Endothelial cell of umbilical vein (primary cell): Measurements from ENCODE around the gene TRAF1. TPM values are rescaled to one million over a fixed set of nuclear protein-coding genes. Genes with fewer than 3 reads are reported as not detected.

Source experiments
- BruUV-seq: library from RNA; stranded (reverse); fragments of 400-500 nt; replicated peaks from 2 replicates; lab custom pipeline; 2021; lab: Mats Ljungman, UMichigan
- CTCF ChIA-PET: fragments of 300-600, 350-600 bp; sonication (Branson Sonifier 250); formaldehyde crosslinking; loops from one replicate; lab custom pipeline; 2021; ENCODE audit warnings: antibody characterized with exemption, inconsistent platforms; lab: Charles Lee
- POLR2A ChIA-PET: fragments of 300-600, 350-600 bp; sonication (Branson Sonifier 250); formaldehyde crosslinking; loops from one replicate; lab custom pipeline; 2021; ENCODE audit warnings: antibody characterized with exemption, inconsistent platforms; lab: Charles Lee
- DNase-seq: peaks from one replicate; pipeline ENCODE4 v3.0.0-alpha.2; 2011; ENCODE audit warnings: low read depth, low spot score
- FAIRE-seq: peaks from 2 replicates; lab custom pipeline; 2011; peaks lifted over from hg19 to GRCh38; lab: Jason Lieb, UNC
- H2AFZ ChIP-seq: 2 replicates; pipeline ENCODE4 v1.6.0; 2012; ENCODE audit warnings: low read depth, low read length, control low read depth, inconsistent platforms
- H3K27ac ChIP-seq: 2 replicates; pipeline ENCODE4 v1.5.1; 2011; ENCODE audit warnings: low read depth, mild to moderate bottlenecking, control low read depth, low read length, moderate library complexity; ENCODE audit not compliant: insufficient read depth
- H3K27me3 ChIP-seq, 2 experiments: 2 replicates each; pipeline versions ENCODE4 v1.6.0 to v1.6.1; 2011; ENCODE audit warnings: low read length in 2 of 2, mixed read lengths in 1 of 2; ENCODE audit not compliant: control insufficient read depth in 2 of 2, insufficient read depth in 2 of 2
- H3K36me3 ChIP-seq, 2 experiments: 2 replicates in 1 of 2; 3 replicates in 1 of 2; pipeline ENCODE4 v1.5.1; 2011; ENCODE audit warnings: low read length in 2 of 2, mild to moderate bottlenecking in 1 of 2, moderate library complexity in 1 of 2; ENCODE audit not compliant: control insufficient read depth in 2 of 2, insufficient read depth in 2 of 2; ENCODE audit errors: extremely low read depth in 1 of 2
- H3K4me1 ChIP-seq: 3 replicates; pipeline ENCODE4 v1.5.1; 2011; ENCODE audit warnings: mild to moderate bottlenecking, low read length; ENCODE audit not compliant: control insufficient read depth, insufficient read depth; ENCODE audit errors: extremely low read depth
- H3K4me2 ChIP-seq: 2 replicates; pipeline ENCODE4 v1.6.1; 2011; ENCODE audit warnings: low read length, control low read depth, mixed read lengths; ENCODE audit not compliant: insufficient read depth
- H3K4me3 ChIP-seq, 3 experiments: fragments of 200-600 bp in 1 of 3; sonication (generic), shearing (Covaris generic) in 1 of 3; replicated peaks in 1 of 3; 2 replicates each; pipeline ENCODE4 v1.5.1; 2011 to 2016; ENCODE audit warnings: control low read depth in 3 of 3, low read length in 3 of 3, mild to moderate bottlenecking in 2 of 3, inconsistent platforms in 1 of 3, low read depth in 1 of 3, moderate library complexity in 1 of 3; ENCODE audit not compliant: insufficient read depth in 1 of 3
- H3K79me2 ChIP-seq: 2 replicates; pipeline ENCODE4 v1.6.0; 2012; ENCODE audit warnings: low read length, inconsistent platforms; ENCODE audit not compliant: control insufficient read depth, insufficient read depth
- H3K9ac ChIP-seq: replicated peaks from 2 replicates; pipeline ENCODE3; 2011; ENCODE audit warnings: low read length, control low read depth; ENCODE audit not compliant: insufficient read depth; ENCODE audit errors: extremely low read depth
- H3K9me1 ChIP-seq: replicated peaks from 3 replicates; pipeline ENCODE4 v1.6.0; 2011; ENCODE audit warnings: mild to moderate bottlenecking, low read length; ENCODE audit not compliant: control insufficient read depth, insufficient read depth; ENCODE audit errors: extremely low read depth
- H3K9me3 ChIP-seq: replicated peaks from 2 replicates; pipeline ENCODE4 v1.5.1; 2012; ENCODE audit warnings: low read length, inconsistent platforms; ENCODE audit not compliant: control insufficient read depth, insufficient read depth
- H4K20me1 ChIP-seq: replicated peaks from 2 replicates; pipeline ENCODE3; 2011; ENCODE audit warnings: mild to moderate bottlenecking, low read length; ENCODE audit not compliant: control insufficient read depth, insufficient read depth; ENCODE audit errors: extremely low read depth
- CTCF ChIP-seq, 2 donors: IDR thresholded peaks; 1 replicate in 1 of 2; 2 replicates in 1 of 2; pipeline ENCODE4 v1.5.1; 2011; ENCODE audit warnings: low read length in 2 of 2, mild to moderate bottlenecking in 2 of 2, moderate library complexity in 2 of 2, control low read depth in 1 of 2, inconsistent platforms in 1 of 2, low read depth in 1 of 2; ENCODE audit not compliant: insufficient read depth in 1 of 2; ENCODE audit errors: extremely low read depth in 1 of 2
- EZH2 ChIP-seq: IDR thresholded peaks from 2 replicates; pipeline ENCODE4 v1.6.1; 2012; ENCODE audit warnings: borderline replicate concordance, low read depth, mild to moderate bottlenecking, moderate library complexity, low read length, inconsistent platforms; ENCODE audit not compliant: severe bottlenecking
- FOS ChIP-seq: IDR thresholded peaks from 2 replicates; pipeline ENCODE4 v1.6.1; 2011; ENCODE audit warnings: mild to moderate bottlenecking, low read length, moderate library complexity, borderline replicate concordance; ENCODE audit not compliant: insufficient read depth
- GATA2 ChIP-seq: IDR thresholded peaks from 2 replicates; pipeline ENCODE4 v1.7.0; 2011; ENCODE audit warnings: low read depth, mild to moderate bottlenecking, moderate library complexity, mixed read lengths, low read length; ENCODE audit not compliant: insufficient read length, insufficient read depth
- JUN ChIP-seq: IDR thresholded peaks from 2 replicates; pipeline ENCODE4 v1.6.1; 2011; ENCODE audit warnings: borderline replicate concordance, low read depth; ENCODE audit not compliant: insufficient read length, insufficient read depth
- MAX ChIP-seq: IDR thresholded peaks from 2 replicates; pipeline ENCODE4 v1.6.1; 2011; ENCODE audit not compliant: insufficient read depth, insufficient read length
- MYC ChIP-seq: IDR thresholded peaks from one replicate; pipeline ENCODE4 v1.6.1; 2011; ENCODE audit warnings: mild to moderate bottlenecking, low read depth, low read length
- POLR2A ChIP-seq: IDR thresholded peaks from 2 replicates; pipeline ENCODE4 v1.6.1; 2012; ENCODE audit warnings: low read depth, mild to moderate bottlenecking, control low read depth, low read length
- POLR2AphosphoS5 ChIP-seq: IDR thresholded peaks from 2 replicates; pipeline ENCODE4 v1.6.1; 2012; ENCODE audit warnings: low read depth, mild to moderate bottlenecking, control low read depth, low read length, moderate library complexity; ENCODE audit not compliant: insufficient read depth
- dilution Hi-C: fragments of 300-500 bp; cut with MboI; formaldehyde crosslinking; loops from one replicate; pipeline ENCODE4 v1.15.0; 2019; ENCODE audit warnings: low sequenced_read_pairs; ENCODE audit not compliant: extremely low pct_ligation_motif_present
- intact Hi-C: fragments of 100-400 bp; cut with micrococcal nuclease; formaldehyde crosslinking; loops from one replicate; pipeline ENCODE4 v1.10.0; 2022
- polyA plus RNA-seq, 4 experiments: library from polyadenylated mRNA; depleted of rRNA in 3 of 4; stranded (reverse) in 3 of 4; unstranded in 1 of 4; fragments of >200 nt; gene quantifications; 2 replicates each; pipeline versions ENCODE4 v1.2.1 to v1.2.3, GENCODE V29; 2011 to 2012; ENCODE audit warnings: missing spikeins in 1 of 4
- total RNA-seq: library from RNA; stranded (reverse); gene quantifications from 2 replicates; pipeline ENCODE4 v1.2.3, GENCODE V29; 2021

Gene TRAF1
- total and polyA plus RNA-seq, 2 donors (not counting 3 experiments of a cell fraction or from before 2014, with no cell fraction given) = 2.0 to 2.6 TPM

DNA sequence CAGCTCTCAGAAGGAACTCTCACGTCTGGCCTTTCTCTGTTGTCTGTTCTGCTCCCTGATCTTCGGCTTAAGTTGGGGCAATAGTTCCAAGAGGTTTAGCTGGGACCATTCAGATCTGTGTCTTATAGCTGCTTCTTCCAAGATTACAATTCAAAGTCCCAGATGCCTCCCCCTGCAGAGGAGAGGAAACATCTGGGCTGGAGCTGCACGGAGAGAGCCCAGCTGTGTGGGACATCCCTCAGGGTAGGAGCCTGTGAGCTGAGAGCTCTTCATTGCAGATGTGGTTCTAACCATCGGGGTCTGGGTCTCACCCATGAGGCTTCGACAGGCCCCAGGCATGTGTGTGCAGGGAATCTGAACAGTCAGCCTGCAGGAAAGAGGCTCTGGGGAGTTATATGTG, 40.6 kb downstream of the TRAF1 start:
- no peak overlapping the region for H3K9ac ChIP-seq
- H3K4me1 ChIP-seq = no peaks in the 10 kb centered on the region
- no peaks in the 10 kb centered on the region for H3K27me3 ChIP-seq
- dilution Hi-C loops (no loop called here), intact Hi-C loops (no loop called here)
- H3K9me3 ChIP-seq = no peaks in the 10 kb centered on the region
- DNase-seq (no peak), FAIRE-seq (no peak)
- POLR2A ChIA-PET = no interaction called here
- no peaks in the 10 kb centered on the region for H3K36me3 ChIP-seq
- BruUV-seq = no TSS peak
- no peak overlapping the region for H3K4me3 ChIP-seq
- H3K27ac ChIP-seq = no peak overlapping the region
- no peaks in the 10 kb centered on the region for H4K20me1 ChIP-seq
- CTCF ChIA-PET = interaction anchor here (1.2 kb wide), 1 partner anchor 8 kb away, joined by 3 read pairs; no protein-coding TSS in a partner anchor
- TF ChIP-seq MYC (no peak), JUN (no peak), MAX (no peak), GATA2 (no peak), CTCF (IDR thresholded peaks at IDR 0.05; ENCODE audit: extremely low read depth in 1 of 2, insufficient read depth in 1 of 2, low read depth in 1 of 2, low read length in 2 of 2) (no peak), POLR2A (no peak), FOS (no peak), POLR2AphosphoS5 (no peak), EZH2 (no peak)
- no peaks in the 10 kb centered on the region for H3K79me2 ChIP-seq
- no peak overlapping the region for H2AFZ ChIP-seq
- H3K4me2 ChIP-seq = no peak overlapping the region
- H3K9me1 ChIP-seq = no peaks in the 10 kb centered on the region
